Endothelial cell of umbilical vein (primary cell): ENCODE data around the gene PLPP1. TPM values are rescaled to one million over a fixed set of nuclear protein-coding genes. Genes with fewer than 3 reads are reported as not detected.
A peak's percentile ranks its signal among the peaks of the same experiment; 100 is the strongest.

Experiments used
- BruUV-seq: library from RNA; stranded (reverse); fragments of 400-500 nt; replicated peaks from 2 replicates; lab custom pipeline; 2021; lab: Mats Ljungman, UMichigan
- CTCF ChIA-PET: fragments of 300-600, 350-600 bp; sonication (Branson Sonifier 250); formaldehyde crosslinking; loops from one replicate; lab custom pipeline; 2021; ENCODE audit warnings: antibody characterized with exemption, inconsistent platforms; lab: Charles Lee
- POLR2A ChIA-PET: fragments of 300-600, 350-600 bp; sonication (Branson Sonifier 250); formaldehyde crosslinking; loops from one replicate; lab custom pipeline; 2021; ENCODE audit warnings: antibody characterized with exemption, inconsistent platforms; lab: Charles Lee
- DNase-seq: peaks from one replicate; pipeline ENCODE4 v3.0.0-alpha.2; 2011; ENCODE audit warnings: low read depth, low spot score
- FAIRE-seq: peaks from 2 replicates; lab custom pipeline; 2011; peaks lifted over from hg19 to GRCh38; lab: Jason Lieb, UNC
- H2AFZ ChIP-seq: 2 replicates; pipeline ENCODE4 v1.6.0; 2012; ENCODE audit warnings: low read depth, low read length, control low read depth, inconsistent platforms
- H3K27ac ChIP-seq: 2 replicates; pipeline ENCODE4 v1.5.1; 2011; ENCODE audit warnings: low read depth, mild to moderate bottlenecking, control low read depth, low read length, moderate library complexity; ENCODE audit not compliant: insufficient read depth
- H3K27me3 ChIP-seq, 2 experiments: 2 replicates each; pipeline versions ENCODE4 v1.6.0 to v1.6.1; 2011; ENCODE audit warnings: low read length in 2 of 2, mixed read lengths in 1 of 2; ENCODE audit not compliant: control insufficient read depth in 2 of 2, insufficient read depth in 2 of 2
- H3K36me3 ChIP-seq, 2 experiments: 2 replicates in 1 of 2; 3 replicates in 1 of 2; pipeline ENCODE4 v1.5.1; 2011; ENCODE audit warnings: low read length in 2 of 2, mild to moderate bottlenecking in 1 of 2, moderate library complexity in 1 of 2; ENCODE audit not compliant: control insufficient read depth in 2 of 2, insufficient read depth in 2 of 2; ENCODE audit errors: extremely low read depth in 1 of 2
- H3K4me1 ChIP-seq: 3 replicates; pipeline ENCODE4 v1.5.1; 2011; ENCODE audit warnings: mild to moderate bottlenecking, low read length; ENCODE audit not compliant: control insufficient read depth, insufficient read depth; ENCODE audit errors: extremely low read depth
- H3K4me2 ChIP-seq: 2 replicates; pipeline ENCODE4 v1.6.1; 2011; ENCODE audit warnings: low read length, control low read depth, mixed read lengths; ENCODE audit not compliant: insufficient read depth
- H3K4me3 ChIP-seq, 3 experiments: fragments of 200-600 bp in 1 of 3; sonication (generic), shearing (Covaris generic) in 1 of 3; replicated peaks in 1 of 3; 2 replicates each; pipeline ENCODE4 v1.5.1; 2011 to 2016; ENCODE audit warnings: control low read depth in 3 of 3, low read length in 3 of 3, mild to moderate bottlenecking in 2 of 3, inconsistent platforms in 1 of 3, low read depth in 1 of 3, moderate library complexity in 1 of 3; ENCODE audit not compliant: insufficient read depth in 1 of 3
- H3K79me2 ChIP-seq: 2 replicates; pipeline ENCODE4 v1.6.0; 2012; ENCODE audit warnings: low read length, inconsistent platforms; ENCODE audit not compliant: control insufficient read depth, insufficient read depth
- H3K9ac ChIP-seq: replicated peaks from 2 replicates; pipeline ENCODE3; 2011; ENCODE audit warnings: low read length, control low read depth; ENCODE audit not compliant: insufficient read depth; ENCODE audit errors: extremely low read depth
- H3K9me1 ChIP-seq: replicated peaks from 3 replicates; pipeline ENCODE4 v1.6.0; 2011; ENCODE audit warnings: mild to moderate bottlenecking, low read length; ENCODE audit not compliant: control insufficient read depth, insufficient read depth; ENCODE audit errors: extremely low read depth
- H3K9me3 ChIP-seq: replicated peaks from 2 replicates; pipeline ENCODE4 v1.5.1; 2012; ENCODE audit warnings: low read length, inconsistent platforms; ENCODE audit not compliant: control insufficient read depth, insufficient read depth
- H4K20me1 ChIP-seq: replicated peaks from 2 replicates; pipeline ENCODE3; 2011; ENCODE audit warnings: mild to moderate bottlenecking, low read length; ENCODE audit not compliant: control insufficient read depth, insufficient read depth; ENCODE audit errors: extremely low read depth
- EZH2 ChIP-seq: IDR thresholded peaks from 2 replicates; pipeline ENCODE4 v1.6.1; 2012; ENCODE audit warnings: borderline replicate concordance, low read depth, mild to moderate bottlenecking, moderate library complexity, low read length, inconsistent platforms; ENCODE audit not compliant: severe bottlenecking
- FOS ChIP-seq: IDR thresholded peaks from 2 replicates; pipeline ENCODE4 v1.6.1; 2011; ENCODE audit warnings: mild to moderate bottlenecking, low read length, moderate library complexity, borderline replicate concordance; ENCODE audit not compliant: insufficient read depth
- GATA2 ChIP-seq: IDR thresholded peaks from 2 replicates; pipeline ENCODE4 v1.7.0; 2011; ENCODE audit warnings: low read depth, mild to moderate bottlenecking, moderate library complexity, mixed read lengths, low read length; ENCODE audit not compliant: insufficient read length, insufficient read depth
- JUN ChIP-seq: IDR thresholded peaks from 2 replicates; pipeline ENCODE4 v1.6.1; 2011; ENCODE audit warnings: borderline replicate concordance, low read depth; ENCODE audit not compliant: insufficient read length, insufficient read depth
- MYC ChIP-seq: IDR thresholded peaks from one replicate; pipeline ENCODE4 v1.6.1; 2011; ENCODE audit warnings: mild to moderate bottlenecking, low read depth, low read length
- POLR2A ChIP-seq: IDR thresholded peaks from 2 replicates; pipeline ENCODE4 v1.6.1; 2012; ENCODE audit warnings: low read depth, mild to moderate bottlenecking, control low read depth, low read length
- POLR2AphosphoS5 ChIP-seq: IDR thresholded peaks from 2 replicates; pipeline ENCODE4 v1.6.1; 2012; ENCODE audit warnings: low read depth, mild to moderate bottlenecking, control low read depth, low read length, moderate library complexity; ENCODE audit not compliant: insufficient read depth
- dilution Hi-C: fragments of 300-500 bp; cut with MboI; formaldehyde crosslinking; loops from one replicate; pipeline ENCODE4 v1.15.0; 2019; ENCODE audit warnings: low sequenced_read_pairs; ENCODE audit not compliant: extremely low pct_ligation_motif_present
- intact Hi-C: fragments of 100-400 bp; cut with micrococcal nuclease; formaldehyde crosslinking; loops from one replicate; pipeline ENCODE4 v1.10.0; 2022
- polyA plus RNA-seq, 4 experiments: library from polyadenylated mRNA; depleted of rRNA in 3 of 4; stranded (reverse) in 3 of 4; unstranded in 1 of 4; fragments of >200 nt; gene quantifications; 2 replicates each; pipeline versions ENCODE4 v1.2.1 to v1.2.3, GENCODE V29; 2011 to 2012; ENCODE audit warnings: missing spikeins in 1 of 4
- total RNA-seq: library from RNA; stranded (reverse); gene quantifications from 2 replicates; pipeline ENCODE4 v1.2.3, GENCODE V29; 2021
- TF ChIP-seq, protein P1 (sequence below): IDR thresholded peaks from 2 replicates; pipeline ENCODE4 v1.6.1; 2011; ENCODE audit not compliant: insufficient read depth, insufficient read length
- TF ChIP-seq, protein P2 (sequence below), 2 donors: IDR thresholded peaks; 1 replicate in 1 of 2; 2 replicates in 1 of 2; pipeline ENCODE4 v1.5.1; 2011; ENCODE audit warnings: low read length in 2 of 2, mild to moderate bottlenecking in 2 of 2, moderate library complexity in 2 of 2, control low read depth in 1 of 2, inconsistent platforms in 1 of 2, low read depth in 1 of 2; ENCODE audit not compliant: insufficient read depth in 1 of 2; ENCODE audit errors: extremely low read depth in 1 of 2

PLPP1 gene
- total and polyA plus RNA-seq, 2 donors (not counting 3 experiments of a cell fraction or from before 2014, with no cell fraction given), result 14.3 to 25.9 TPM

DNA sequence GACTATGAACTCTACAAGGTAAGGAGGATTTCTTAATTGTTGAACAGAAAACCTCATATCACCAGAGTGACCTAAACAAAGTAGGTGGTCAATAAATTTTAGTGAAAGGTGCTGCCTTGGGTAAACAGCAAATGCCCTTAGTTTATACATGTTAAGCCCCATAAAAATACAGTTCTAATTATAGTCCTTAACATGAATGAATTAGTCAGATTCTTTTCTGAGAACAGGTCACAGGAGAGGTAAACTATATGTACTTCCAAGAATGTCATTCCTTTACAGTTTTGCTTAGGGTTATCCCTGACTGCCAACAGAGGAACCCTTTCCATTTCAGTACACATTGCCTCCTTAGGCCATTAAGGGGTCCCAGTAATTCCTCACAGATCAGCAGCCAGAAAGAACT is 64.9 kb downstream of the PLPP1 start:
- Histone ChIP-seq H3K9me3 (no peaks in the 10 kb centered on the region), H3K9me1 (no peaks in the 10 kb centered on the region), H3K27me3 (no peaks in the 10 kb centered on the region), H4K20me1 (no peaks in the 10 kb centered on the region), H3K4me3 (no peak overlapping the region), H3K9ac (no peak overlapping the region), H3K79me2 (no peaks in the 10 kb centered on the region), H3K4me1 (no peaks in the 10 kb centered on the region), H2AFZ (no peak overlapping the region), H3K4me2 (no peak overlapping the region), H3K36me3 (no peaks in the 10 kb centered on the region), H3K27ac (no peak overlapping the region)
- no peak for TF ChIP-seq GATA2
- TF ChIP-seq FOS, result no peak
- TF ChIP-seq, protein P1, sequence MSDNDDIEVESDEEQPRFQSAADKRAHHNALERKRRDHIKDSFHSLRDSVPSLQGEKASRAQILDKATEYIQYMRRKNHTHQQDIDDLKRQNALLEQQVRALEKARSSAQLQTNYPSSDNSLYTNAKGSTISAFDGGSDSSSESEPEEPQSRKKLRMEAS, result no peak
- FAIRE-seq (no peak), DNase-seq (no peak)
- dilution Hi-C loops, result no loop called here
- ChIA-PET POLR2A (no interaction called here), CTCF (no interaction called here)
- no TSS peak for BruUV-seq
- intact Hi-C loops, result no loop called here

DNA sequence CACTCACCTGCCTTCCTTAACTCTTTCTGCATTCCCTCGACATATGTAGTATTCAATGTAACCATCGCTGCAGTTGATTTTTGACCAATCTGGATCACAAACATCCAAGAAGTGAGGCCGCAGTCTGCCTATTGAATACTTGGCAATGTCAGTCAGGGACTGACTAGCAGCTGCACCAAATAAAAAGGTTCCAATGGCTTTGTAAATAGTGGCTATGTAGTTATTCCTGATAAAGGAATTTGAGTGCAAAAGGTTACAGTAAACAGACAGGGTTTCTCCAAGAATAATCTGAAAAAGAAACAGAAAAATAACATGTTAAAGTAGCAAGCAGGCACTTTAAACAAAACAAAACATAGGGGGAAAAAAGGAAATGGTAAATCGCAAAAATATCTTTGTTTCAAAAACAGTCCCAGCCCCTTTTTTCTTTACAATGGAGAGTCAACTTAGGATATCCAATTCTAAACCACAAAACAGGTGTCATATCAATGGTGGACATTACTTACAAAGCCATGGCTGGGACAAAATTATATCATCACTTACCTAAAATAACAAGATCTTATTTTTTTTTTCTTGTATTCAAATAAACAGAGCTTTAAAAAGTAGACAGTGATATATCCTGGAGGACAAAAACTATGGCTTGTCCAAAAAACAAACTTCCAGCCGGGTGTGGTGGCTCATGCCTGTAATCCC is 66.8 kb downstream of the PLPP1 start:
- no peaks in the 10 kb centered on the region for H3K4me1 ChIP-seq
- ChIA-PET POLR2A (no interaction called here), CTCF (interaction anchor here (1.1 kb wide), 1 partner anchor 21 kb away, joined by 3 read pairs; no protein-coding TSS in a partner anchor)
- TF ChIP-seq EZH2 (no peak), JUN (no peak), POLR2AphosphoS5 (no peak), MYC (no peak), POLR2A (no peak), FOS (no peak), GATA2 (no peak)
- TF ChIP-seq, protein P2, sequence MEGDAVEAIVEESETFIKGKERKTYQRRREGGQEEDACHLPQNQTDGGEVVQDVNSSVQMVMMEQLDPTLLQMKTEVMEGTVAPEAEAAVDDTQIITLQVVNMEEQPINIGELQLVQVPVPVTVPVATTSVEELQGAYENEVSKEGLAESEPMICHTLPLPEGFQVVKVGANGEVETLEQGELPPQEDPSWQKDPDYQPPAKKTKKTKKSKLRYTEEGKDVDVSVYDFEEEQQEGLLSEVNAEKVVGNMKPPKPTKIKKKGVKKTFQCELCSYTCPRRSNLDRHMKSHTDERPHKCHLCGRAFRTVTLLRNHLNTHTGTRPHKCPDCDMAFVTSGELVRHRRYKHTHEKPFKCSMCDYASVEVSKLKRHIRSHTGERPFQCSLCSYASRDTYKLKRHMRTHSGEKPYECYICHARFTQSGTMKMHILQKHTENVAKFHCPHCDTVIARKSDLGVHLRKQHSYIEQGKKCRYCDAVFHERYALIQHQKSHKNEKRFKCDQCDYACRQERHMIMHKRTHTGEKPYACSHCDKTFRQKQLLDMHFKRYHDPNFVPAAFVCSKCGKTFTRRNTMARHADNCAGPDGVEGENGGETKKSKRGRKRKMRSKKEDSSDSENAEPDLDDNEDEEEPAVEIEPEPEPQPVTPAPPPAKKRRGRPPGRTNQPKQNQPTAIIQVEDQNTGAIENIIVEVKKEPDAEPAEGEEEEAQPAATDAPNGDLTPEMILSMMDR (IDR thresholded peaks at IDR 0.05; ENCODE audit: extremely low read depth in 1 of 2, insufficient read depth in 1 of 2, low read depth in 1 of 2, low read length in 2 of 2), result no peak
- TF ChIP-seq, protein P1, result no peak
- no peaks in the 10 kb centered on the region for H3K36me3 ChIP-seq
- FAIRE-seq (no peak), DNase-seq (peak; percentile 59)
- intact Hi-C loops, result no loop called here
- H4K20me1 ChIP-seq, result no peaks in the 10 kb centered on the region
- no TSS peak for BruUV-seq
- no peak overlapping the region for H3K4me3 ChIP-seq
- H3K4me2 ChIP-seq, result no peak overlapping the region
- H3K79me2 ChIP-seq, result no peaks in the 10 kb centered on the region
- H3K9ac ChIP-seq, result no peak overlapping the region
- H3K27ac ChIP-seq, result no peak overlapping the region
- H3K9me1 ChIP-seq, result no peaks in the 10 kb centered on the region
- no peaks in the 10 kb centered on the region for H3K9me3 ChIP-seq
- no peak overlapping the region for H2AFZ ChIP-seq
- dilution Hi-C loops, result no loop called here
- H3K27me3 ChIP-seq, result no peaks in the 10 kb centered on the region
